Upper lobe of right lung (tissue), 1 donor: ENCODE results near the gene PDE3A. TPM values are rescaled to one million over a fixed set of nuclear protein-coding genes. Genes with fewer than 3 reads are reported as not detected.

Experiments
- ATAC-seq: fragments of 200-7000 bp; cut with Tn5 transposase; one replicate; pipeline ENCODE4 v1.9.1; 2020; ENCODE audit warnings: mild to moderate bottlenecking, moderate library complexity
- DNase-seq: peaks from one replicate; pipeline ENCODE4 v3.0.0-alpha.2; 2020
- H3K27ac ChIP-seq: fragments of 200-600 bp; one replicate; pipeline ENCODE4 v1.8.0; 2022
- H3K27me3 ChIP-seq: fragments of 200-600 bp; one replicate; pipeline ENCODE4 v1.8.0; 2022; ENCODE audit warnings: mild to moderate bottlenecking
- H3K36me3 ChIP-seq: fragments of 200-600 bp; one replicate; pipeline ENCODE4 v1.8.0; 2022
- H3K4me1 ChIP-seq: fragments of 200-600 bp; one replicate; pipeline ENCODE4 v1.8.0; 2022
- H3K4me3 ChIP-seq: fragments of 200-600 bp; one replicate; pipeline ENCODE4 v1.8.0; 2022; ENCODE audit warnings: mild to moderate bottlenecking
- H3K9me3 ChIP-seq: fragments of 200-600 bp; one replicate; pipeline ENCODE4 v1.8.0; 2022
- intact Hi-C: fragments of 100-400 bp; cut with DNase I; formaldehyde crosslinking; loops from one replicate; pipeline ENCODE4 v1.11.0; 2022
- total RNA-seq: library from RNA; stranded (reverse); fragmentation: NEBNext Ultra II Directional; extraction: Animal tissue kit (Norgen Biotek cat#: 25700); gene quantifications from one replicate; pipeline ENCODE4 v1.2.1, GENCODE V29; 2021
- TF ChIP-seq, protein P1 (sequence below): fragments of 200-600 bp; IDR thresholded peaks from one replicate; pipeline ENCODE4 v1.8.0; 2022; ENCODE audit warnings: antibody characterized with exemption
- donor health status: DM: no; HTN: yes; CAD: no; lungs with severe emphysema.

PDE3A gene
- total RNA-seq, 1 donor from 2014 or later: 8.4 TPM

- ATAC-seq (no peak), DNase-seq (no peak)
- TF ChIP-seq, protein P1, sequence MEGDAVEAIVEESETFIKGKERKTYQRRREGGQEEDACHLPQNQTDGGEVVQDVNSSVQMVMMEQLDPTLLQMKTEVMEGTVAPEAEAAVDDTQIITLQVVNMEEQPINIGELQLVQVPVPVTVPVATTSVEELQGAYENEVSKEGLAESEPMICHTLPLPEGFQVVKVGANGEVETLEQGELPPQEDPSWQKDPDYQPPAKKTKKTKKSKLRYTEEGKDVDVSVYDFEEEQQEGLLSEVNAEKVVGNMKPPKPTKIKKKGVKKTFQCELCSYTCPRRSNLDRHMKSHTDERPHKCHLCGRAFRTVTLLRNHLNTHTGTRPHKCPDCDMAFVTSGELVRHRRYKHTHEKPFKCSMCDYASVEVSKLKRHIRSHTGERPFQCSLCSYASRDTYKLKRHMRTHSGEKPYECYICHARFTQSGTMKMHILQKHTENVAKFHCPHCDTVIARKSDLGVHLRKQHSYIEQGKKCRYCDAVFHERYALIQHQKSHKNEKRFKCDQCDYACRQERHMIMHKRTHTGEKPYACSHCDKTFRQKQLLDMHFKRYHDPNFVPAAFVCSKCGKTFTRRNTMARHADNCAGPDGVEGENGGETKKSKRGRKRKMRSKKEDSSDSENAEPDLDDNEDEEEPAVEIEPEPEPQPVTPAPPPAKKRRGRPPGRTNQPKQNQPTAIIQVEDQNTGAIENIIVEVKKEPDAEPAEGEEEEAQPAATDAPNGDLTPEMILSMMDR: no peak
- Histone ChIP-seq H3K4me3 (no peak overlapping the region), H3K27me3 (no peaks in the 10 kb centered on the region), H3K36me3 (no peaks in the 10 kb centered on the region), H3K27ac (no peak overlapping the region), H3K4me1 (no peaks in the 10 kb centered on the region), H3K9me3 (no peaks in the 10 kb centered on the region)
- intact Hi-C loops: no loop called here
Observed at GRCh38 chr12:20361416-20361815, 6.9 kb upstream of the PDE3A start.

DNA sequence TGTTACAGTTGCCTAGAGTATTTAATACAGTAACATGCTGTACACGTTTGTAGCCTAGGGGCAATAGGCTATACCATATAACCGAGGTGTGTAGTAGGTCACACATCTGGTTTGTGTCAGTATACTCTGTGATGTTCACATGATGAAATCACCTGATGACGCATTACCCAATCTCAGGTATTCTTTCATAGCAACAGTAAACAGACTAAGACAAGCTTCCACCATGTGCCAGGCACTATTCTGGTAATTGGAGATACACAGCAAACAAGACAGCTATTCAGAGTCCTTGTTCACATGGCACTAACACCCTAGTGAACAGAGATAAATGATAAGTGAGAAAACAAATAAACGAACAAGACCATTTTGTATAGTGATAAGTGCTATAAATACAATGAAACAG lies 3.8 kb upstream of the PDE3A start:
- Histone ChIP-seq H3K9me3 (no peaks in the 10 kb centered on the region), H3K4me1 (peaks cover 10% of the 10 kb centered on the region), H3K27ac (no peak overlapping the region), H3K4me3 (no peak overlapping the region), H3K36me3 (no peaks in the 10 kb centered on the region), H3K27me3 (peaks cover 4% of the 10 kb centered on the region)
- intact Hi-C loops: no loop called here
- ATAC-seq: no peak
- TF ChIP-seq, protein P1: no peak
- DNase-seq: no peak

- DNase-seq: no peak
- Histone ChIP-seq H3K4me1 (peaks cover 17% of the 10 kb centered on the region), H3K9me3 (no peaks in the 10 kb centered on the region), H3K36me3 (no peaks in the 10 kb centered on the region), H3K27ac (no peak overlapping the region), H3K4me3 (no peak overlapping the region), H3K27me3 (peaks cover 23% of the 10 kb centered on the region)
- TF ChIP-seq, protein P1: no peak
- intact Hi-C loops: no loop called here
- ATAC-seq: no peak
Observed at GRCh38 chr12:20366776-20367409, 1.4 kb upstream of the PDE3A start.

GRCh38 chr12:20367583-20368113 lies 689 bp upstream of the PDE3A start:
- H3K4me3 ChIP-seq: peak overlapping the region; percentile 60
- DNase-seq: no peak
- H3K9me3 ChIP-seq: no peaks in the 10 kb centered on the region
- peaks cover 17% of the 10 kb centered on the region for H3K4me1 ChIP-seq
- peak overlapping the region; percentile 80 for H3K27ac ChIP-seq
- TF ChIP-seq, protein P1: no peak
- intact Hi-C loops: no loop called here
- ATAC-seq: no peak
- H3K27me3 ChIP-seq: peaks cover 23% of the 10 kb centered on the region
- no peaks in the 10 kb centered on the region for H3K36me3 ChIP-seq

DNA sequence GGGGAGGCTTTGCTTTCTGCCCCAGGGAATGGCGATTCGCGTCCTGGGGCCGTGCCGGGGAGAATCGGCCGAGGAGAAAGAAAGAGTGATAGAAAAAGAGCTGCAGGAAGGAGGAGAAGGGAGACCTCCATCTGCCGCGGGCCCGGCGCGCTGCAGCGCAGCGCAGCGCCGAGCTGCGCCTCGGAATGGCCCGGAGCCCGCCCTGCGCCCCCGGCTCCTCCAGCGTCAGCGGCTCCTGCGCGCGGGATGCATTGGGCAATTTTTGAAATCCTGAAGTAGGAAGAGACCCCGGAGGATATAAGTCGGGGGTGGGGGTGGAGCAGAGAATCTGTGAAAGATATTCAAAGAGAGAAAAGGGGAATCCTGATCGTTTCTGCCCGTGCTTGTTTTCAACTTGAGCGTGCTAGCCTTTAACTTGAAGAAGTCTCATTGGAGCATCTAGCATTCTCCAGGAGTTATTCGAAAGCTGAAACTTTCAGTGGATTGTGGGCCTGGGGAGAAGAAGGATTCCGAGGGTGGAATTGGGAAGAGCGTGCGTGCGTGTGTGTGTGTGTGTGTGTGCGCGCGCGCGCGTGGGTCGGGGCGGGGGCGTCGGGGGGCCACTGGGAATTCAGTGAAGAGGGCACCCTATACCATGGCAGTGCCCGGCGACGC lies 441 bp downstream of the PDE3A start:
- H3K27ac ChIP-seq: peak overlapping the region; percentile 80

More for the DNA sequence above, 441 bp downstream of the PDE3A start:
- H3K9me3 ChIP-seq: no peaks in the 10 kb centered on the region
- peak overlapping the region; percentile 60 for H3K4me3 ChIP-seq
- ATAC-seq: peak; percentile 49
- intact Hi-C loops: no loop called here
- no peaks in the 10 kb centered on the region for H3K36me3 ChIP-seq
- peaks cover 17% of the 10 kb centered on the region for H3K4me1 ChIP-seq
- TF ChIP-seq, protein P1: no peak
- peak; percentile 52 for DNase-seq
- peaks cover 23% of the 10 kb centered on the region for H3K27me3 ChIP-seq
